Stimulated activated CD4-positive, alpha-beta T cell treated with anti-CD3 and anti-CD28 coated beads, Interleukin-12 subunit alpha, Interleukin-12 subunit beta, amount 100 ng/mL, for 48 hours (primary cell): Measurements from ENCODE around the gene ATG10.

Experiments
- DNase-seq, 3 donors: peaks; one replicate each; pipeline ENCODE4 v3.0.0-alpha.2; 2020; ENCODE audit warnings: low read depth in 2 of 3, low spot score in 1 of 3

Gene ATG10

DNA sequence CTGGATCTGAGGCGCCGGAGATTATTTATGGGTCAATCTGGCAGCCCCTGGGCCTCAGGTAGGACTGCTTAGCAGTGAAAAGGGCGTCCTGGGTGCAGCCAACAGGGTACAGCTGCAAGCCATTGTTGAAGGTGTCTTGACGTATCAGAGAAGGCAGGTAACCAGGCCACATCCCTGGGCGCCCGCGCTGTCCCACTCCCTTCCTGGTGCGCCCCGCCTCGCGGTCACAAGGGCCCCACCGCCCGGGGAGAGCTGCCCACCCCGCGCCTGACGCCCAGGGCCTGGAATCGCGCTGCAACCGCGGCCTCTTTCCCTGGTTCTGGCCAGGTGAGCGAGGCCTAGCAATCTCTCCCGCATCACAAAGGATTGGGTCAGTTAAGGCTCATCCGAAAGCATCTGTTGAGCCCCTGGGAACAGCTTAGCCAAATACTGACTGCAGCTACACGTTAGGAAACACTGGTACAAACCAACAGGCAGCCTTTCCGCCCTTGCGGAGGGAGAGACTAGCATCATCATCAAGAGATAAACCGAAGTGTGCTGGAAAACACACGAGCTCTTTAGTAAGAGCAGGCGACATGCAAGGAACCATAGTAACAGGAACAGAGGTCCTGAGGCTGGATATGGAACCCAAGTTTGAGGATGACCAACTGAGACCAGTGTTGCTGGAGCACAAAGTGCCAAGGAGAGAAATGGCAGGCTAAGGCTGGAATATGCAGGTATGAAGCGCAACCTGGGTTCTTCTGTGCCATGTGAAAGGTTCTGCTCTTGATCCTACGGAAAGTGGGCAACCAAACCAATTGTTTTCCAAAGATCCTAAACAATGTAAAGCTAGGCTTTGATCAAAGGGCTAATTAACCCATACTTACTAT, 302.8 kb downstream of the ATG10 start:
- no peak for DNase-seq

DNA sequence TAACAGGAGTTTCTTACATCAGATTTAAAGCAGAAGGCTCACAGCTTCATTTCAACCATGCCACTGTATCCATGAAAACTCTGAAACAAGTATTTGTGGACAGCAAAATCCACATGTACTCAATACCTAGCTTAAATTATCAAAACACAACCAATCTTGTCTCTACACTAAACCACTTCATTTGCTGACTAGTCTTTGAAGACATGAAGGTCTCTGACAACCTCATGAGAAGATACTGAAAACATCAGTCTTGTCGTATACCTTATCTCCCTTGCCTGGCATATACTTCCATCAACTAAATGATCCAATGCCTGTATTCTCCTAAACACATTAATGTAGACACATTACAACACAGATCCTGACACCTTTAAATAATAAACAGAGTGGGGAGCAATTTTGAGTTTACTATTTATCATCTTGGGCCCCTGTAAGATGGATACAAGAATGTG, 303.4 kb downstream of the ATG10 start:
- no peak for DNase-seq

DNA sequence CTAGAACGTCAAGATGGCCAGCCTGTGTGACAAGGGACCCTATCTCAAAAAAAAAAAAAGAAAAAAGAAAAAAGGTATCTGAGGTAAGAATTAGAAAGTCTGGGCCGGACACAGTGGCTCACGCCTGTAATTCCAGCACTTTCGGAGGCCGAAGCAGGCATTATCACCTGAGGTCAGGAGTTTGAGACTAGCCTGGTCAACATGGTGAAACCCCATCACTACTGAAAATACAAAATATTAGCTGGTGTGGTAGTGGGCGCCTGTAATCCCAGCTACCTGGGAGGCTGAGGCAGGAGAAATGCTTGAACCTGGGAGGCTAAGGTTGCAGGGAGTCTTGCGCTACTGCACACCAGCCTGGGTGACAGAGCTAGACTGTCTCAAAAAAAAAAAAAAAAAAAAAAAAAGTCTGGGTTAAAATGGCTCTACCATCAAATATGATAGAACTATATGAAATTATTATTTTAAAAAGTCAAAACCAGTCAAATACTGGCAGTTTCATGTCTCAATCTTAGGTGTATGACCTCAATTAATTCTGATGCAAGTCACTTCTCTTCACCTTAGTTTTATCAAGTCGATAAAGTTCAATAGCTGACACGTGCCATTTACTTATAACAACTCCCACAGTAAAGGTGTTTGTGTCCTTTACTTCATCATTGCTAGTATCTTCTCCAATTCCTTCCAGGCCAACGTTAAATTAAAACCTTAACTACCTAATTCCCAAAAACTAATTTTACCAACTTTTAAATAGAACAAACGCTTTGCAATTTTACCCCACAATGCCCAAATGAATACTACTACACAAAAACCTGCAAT, 305.2 kb downstream of the ATG10 start:
- no peak for DNase-seq

GRCh38 chr5:82277613-82277986, 305.8 kb downstream of the ATG10 start:
- DNase-seq = no peak

- DNase-seq = peak; percentile 76 to 85 (median 81)
Measured at GRCh38 chr5:82277987-82278710, 306.3 kb downstream of the ATG10 start, which contains the start of gene RPS23. Gene RPS23, minus strand, starts transcription at chr5:82278354. Its CDS starts 31 bp downstream, at chr5:82278323.

DNA sequence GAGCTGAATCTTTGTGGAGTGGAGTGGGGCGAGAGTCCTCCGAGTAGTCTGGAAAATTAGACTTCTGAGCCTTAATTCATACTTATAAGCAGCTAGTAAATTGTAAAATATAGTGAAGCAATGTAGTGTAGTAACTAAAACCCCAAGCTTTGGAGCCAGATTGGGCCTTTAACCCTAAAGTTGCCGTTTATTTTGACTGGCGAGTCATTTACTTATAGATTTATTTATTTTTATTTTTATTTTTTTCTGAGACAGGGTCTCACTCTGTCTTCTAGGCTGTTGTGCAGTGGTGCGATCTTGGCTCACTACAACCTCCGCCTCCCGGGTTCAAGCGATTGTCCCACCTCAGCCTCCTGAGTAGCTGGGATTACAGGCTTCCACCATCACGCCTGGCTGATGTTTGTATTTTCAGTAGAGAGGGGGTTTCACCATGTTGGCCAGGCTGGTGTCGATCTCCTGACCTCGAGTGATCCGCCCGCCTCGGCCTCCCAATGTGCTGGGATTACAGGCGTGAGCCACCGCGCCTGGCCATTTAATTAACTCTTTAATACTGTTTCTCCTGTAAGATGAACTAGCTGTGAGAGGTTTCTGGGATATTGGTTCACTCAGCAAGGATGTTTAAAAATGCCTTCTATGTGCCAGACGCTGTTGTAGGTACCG, 307.0 kb downstream of the ATG10 start:
- no peak for DNase-seq

- no peak for DNase-seq
Measured at GRCh38 chr5:82283893-82284292, 312.1 kb downstream of the ATG10 start.

DNA sequence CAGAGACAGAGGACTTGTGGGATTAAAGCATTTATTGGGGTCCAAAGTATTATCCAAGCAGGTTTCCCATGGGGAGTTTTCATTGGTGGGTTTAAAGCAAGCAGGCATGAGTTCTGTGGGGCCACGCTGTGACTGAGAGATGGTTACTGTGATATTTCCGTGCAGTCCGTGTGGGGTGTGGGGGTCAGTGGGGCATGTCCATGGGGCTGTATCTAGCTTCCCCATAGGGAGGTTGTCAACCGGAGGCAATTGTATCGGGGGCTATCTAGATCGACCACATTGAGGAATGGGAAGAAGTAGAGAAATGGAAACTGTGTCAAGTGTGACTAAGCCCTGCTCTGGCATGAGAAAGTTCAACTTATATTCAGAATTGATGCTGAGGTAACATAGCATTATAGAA, 313.4 kb downstream of the ATG10 start:
- no peak for DNase-seq

GRCh38 chr5:82287625-82288024, 315.8 kb downstream of the ATG10 start:
- no peak for DNase-seq

GRCh38 chr5:82290005-82290404, 318.2 kb downstream of the ATG10 start:
- DNase-seq = no peak

GRCh38 chr5:82290908-82291307, 319.1 kb downstream of the ATG10 start:
- DNase-seq = no peak

- no peak for DNase-seq
Measured at GRCh38 chr5:82291420-82291819, 319.6 kb downstream of the ATG10 start.

DNA sequence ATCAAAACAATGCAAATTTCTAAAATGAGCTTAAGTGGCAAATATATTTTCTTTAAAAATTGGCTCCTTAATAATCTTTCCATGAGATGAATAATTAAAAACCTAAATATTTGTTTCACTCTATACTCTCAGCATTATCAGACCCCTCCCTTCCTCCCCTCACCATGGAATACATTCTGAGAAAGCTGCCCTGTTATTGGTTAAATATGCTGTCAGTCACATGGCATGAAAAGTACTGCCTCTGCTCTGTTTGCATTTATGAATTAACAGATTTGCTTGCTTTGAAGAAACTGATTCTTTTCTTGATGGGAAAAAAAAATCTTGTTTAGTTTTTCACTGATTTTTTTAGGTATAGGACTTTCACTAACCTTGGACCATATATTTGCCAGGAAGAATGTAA, 323.3 kb downstream of the ATG10 start:
- no peak for DNase-seq

DNA sequence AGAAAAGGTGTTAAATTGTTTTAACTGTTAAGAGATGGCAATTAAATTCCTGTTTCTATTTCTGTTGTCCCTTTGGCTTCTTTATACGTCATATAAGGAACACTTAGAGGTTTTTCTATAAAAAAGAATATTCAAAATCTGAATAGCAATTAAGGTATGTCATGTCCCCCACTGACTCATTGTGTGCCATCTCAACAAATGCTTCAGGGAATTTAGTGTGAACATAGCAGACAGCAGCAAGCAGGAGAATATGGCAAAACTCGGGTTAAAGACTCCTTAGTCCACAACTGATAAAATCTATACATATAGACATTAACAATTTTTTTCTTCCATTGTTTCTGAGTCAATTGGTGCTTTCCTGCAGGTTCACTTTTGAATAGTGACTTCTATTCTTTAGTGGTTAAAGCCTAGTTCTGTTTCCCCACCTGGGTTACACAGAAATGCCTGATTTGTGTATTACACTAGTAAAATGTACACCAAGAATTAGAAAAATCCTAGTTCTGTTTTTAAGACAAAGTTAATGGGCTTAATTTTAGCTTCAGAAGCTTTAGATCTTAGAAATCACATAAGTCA, 324.2 kb downstream of the ATG10 start:
- DNase-seq = no peak

DNA sequence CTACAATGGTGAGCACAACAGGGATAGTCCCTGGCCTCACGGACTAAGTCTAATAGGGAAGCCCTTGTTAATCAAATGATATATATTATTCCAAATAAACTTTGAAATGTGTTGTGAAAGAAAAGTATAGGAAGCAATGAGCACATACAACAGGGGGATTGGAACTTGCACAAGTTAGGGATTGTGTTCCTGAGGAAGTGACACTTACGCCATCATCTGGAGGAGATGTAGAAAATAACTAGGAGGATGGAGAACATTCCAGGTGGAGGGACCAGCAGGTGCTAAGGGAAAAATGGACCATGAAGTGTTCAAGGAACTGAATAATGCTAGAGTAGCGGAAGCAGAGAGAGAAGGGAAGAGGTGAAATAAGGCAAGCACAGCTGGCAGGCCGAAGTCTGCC, 325.1 kb downstream of the ATG10 start:
- no peak for DNase-seq

- DNase-seq = no peak
Measured at GRCh38 chr5:82297711-82298110, 325.9 kb downstream of the ATG10 start.

- no peak for DNase-seq
Measured at GRCh38 chr5:82298668-82299067, 326.8 kb downstream of the ATG10 start.

DNA sequence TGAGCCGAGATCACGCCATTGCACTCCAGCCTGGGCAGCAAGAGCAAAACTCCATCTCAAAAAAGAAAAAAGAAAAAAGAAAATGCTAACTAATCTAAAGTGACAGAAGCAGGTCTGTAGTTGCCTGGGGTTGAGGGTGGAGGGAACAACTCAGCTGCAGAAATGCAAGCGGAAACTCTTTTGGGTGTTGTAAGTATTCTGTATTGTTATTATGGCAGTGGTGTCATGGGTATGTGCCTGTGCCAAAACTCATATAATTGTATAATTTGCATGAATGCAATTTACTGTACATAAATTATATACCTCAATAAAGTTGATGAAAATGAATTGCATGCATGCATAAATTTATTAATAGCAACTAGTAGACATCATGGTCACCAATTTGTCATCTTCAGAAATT, 329.4 kb downstream of the ATG10 start:
- no peak for DNase-seq
